Measurements from ENCODE around the gene GNAS.
"Not testable (repeated sequence)": the region's sequence is repeated elsewhere in the genome, so short reads cannot be mapped to it uniquely, and the experiment has no call there.

Gene GNAS

GRCh38 chr20:58828804-58829203 is 23.7 kb upstream of the GNAS start:
- not testable (repeated sequence) for DNase-seq (ENCODE audit: low spot score)

GRCh38 chr20:58829531-58829941 is 23.0 kb upstream of the GNAS start:
- DNase-seq (ENCODE audit: low spot score), result no peak

GRCh38 chr20:58832457-58832856 is 20.1 kb upstream of the GNAS start:
- DNase-seq (ENCODE audit: low spot score), result no peak

DNA sequence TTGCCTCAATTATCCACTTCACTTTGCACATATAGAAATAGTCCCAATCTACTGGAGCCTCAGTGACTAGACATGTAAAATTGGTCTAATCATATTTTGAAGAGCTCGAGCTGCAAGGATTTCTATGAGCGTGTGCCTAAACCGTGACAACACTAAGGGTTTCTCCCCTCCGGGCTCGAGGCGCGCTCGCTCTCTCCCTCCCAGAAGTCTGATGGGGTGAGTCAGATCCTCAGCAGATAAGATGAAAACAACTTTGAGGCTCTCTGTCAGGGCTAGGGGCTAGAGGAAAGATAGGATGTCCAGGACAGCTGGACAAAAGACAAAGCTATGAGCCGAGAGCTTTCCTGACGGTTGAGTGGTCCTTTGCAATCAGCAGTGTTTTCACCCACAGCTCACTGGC is 18.6 kb upstream of the GNAS start:
- DNase-seq (ENCODE audit: low spot score), result no peak

- no peak for DNase-seq (ENCODE audit: low spot score)
Measured at GRCh38 chr20:58835231-58835630, 17.3 kb upstream of the GNAS start.

GRCh38 chr20:58836616-58837204 is 15.8 kb upstream of the GNAS start:
- no peak for DNase-seq (ENCODE audit: low spot score)

DNA sequence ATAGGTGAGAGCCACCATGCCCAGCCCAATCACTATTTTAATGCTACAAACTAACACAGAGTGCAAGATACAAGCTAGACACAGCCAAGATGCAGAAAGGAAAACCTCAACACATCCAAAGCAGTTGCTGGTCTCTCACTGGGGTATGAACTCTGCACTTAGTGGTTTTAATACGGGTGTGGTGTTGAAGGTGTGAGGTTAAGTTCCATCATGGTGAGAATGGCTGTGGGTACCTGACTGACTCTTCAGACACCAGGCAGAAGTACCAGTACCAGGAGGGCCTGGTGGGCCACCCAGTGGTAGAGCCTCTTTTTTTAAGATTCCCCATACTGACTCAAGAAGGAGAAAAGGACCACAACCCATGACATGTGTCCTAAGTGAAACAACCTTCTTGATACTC is 14.8 kb upstream of the GNAS start:
- DNase-seq (ENCODE audit: low spot score), result no peak

- no peak for DNase-seq (ENCODE audit: low spot score)
Measured at GRCh38 chr20:58838174-58838573, 14.3 kb upstream of the GNAS start.

DNA sequence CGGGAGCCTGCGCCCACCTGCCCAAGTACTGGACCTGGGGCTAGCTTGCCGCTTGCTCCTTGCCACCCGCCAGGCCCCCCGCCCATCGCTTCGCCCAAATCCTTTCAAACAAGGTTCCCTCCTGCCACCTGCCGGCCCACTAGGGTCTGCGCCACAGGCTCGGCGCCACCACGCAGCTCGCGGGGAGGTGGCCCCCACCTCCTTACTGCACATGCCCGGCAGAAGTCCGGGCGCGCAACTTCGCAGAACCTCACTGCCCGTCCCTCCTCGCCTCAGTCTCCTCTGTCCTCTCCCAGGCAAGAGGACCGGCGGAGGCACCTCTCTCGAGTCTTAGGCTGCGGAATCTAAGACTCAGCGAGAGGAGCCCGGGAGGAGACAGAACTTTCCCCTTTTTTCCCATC is 13.0 kb upstream of the GNAS start:
- DNase-seq (ENCODE audit: low spot score), result peak; percentile 66

GRCh38 chr20:58839991-58840747 is 12.3 kb upstream of the GNAS start:
- no peak for DNase-seq (ENCODE audit: low spot score)

DNA sequence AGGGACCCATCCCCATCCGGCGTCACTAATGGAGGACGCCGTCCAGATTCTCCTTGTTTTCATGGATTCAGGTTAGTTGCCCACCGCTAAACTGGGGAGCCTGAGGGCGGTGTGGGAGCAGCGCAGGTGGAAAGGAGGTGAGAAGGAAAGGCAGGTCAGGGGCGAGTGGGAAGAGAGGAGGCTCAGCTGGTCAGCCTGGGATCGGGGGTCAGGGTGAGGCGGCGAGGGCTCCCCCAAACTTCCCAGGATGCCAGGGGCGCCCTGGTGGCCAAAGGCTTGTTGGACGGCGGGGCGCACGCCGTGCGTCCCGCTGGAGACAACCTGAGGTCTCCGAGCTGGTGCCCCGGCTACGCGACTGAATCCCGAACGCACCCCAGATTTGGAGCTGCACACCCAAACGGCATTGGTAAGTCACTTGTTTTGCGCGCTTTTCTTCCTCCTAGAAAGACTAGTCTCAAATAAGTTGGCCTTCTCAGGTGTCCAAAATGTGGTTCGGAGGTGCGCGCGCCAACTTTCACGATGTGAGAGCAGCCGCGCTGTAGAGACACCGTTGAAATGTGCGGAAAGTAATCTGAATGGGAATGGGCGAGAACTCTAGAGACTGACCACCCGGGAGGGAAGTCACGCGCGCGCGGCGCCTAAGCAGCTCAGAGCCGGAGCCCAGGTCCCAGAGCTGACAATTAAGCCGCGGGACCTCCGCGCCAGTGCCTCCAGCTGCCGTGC is 11.5 kb upstream of the GNAS start:
- no peak for DNase-seq (ENCODE audit: low spot score)

DNA sequence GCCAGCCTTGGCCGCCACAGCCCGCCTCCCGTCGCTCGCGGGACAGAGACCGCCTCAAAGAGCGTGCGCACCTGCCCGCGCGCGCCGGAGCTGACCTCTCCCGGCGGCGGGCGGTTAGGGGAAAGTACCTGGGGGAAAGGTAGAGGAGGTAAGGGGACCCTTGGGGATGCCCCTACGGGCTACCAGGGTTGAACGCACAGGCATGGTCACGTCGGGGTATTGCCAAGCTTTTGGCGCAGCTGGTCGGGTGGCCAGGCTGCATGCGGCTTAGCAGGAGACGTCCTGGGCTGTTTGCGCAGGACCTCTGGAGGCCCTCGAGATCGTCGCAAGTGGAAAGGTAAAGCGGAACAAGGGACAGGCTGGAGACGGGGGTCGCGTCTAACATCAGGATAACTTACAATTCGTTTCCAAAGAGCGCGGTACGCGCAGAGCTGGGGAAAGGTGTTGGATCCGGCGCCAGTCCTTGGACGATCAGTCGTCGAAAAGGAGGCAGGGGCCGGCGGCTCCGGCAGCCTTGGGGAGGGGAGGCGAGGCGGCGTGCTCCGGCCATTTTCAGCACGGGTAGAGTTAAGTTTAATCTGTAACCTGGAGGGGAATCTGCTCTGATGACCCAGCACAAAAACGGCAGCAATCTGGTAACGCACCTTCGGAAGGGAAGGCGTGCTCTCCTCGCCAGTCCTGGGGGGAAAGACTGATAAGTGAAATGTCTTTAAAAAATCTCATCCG is 10.8 kb upstream of the GNAS start:
- no peak for DNase-seq (ENCODE audit: low spot score)

DNA sequence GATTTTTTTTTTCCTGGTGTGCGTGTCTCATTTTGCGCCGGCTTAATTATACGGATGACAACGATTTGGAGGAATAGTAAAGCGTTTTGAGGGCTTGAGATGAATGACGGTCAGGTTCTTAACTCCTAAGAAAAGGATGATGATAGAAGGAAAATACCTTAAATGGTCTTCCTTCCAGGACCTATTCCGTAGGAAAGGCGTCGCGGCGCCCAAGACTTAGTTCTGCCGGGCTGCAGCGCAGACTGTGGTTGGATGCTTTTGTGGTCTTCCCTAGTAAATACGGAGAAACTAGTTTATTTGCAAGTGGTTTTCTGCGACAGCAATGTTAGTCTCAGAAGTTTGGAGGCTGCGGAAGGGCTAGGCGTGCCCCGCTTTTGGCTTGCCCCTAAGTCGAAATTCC is 10.2 kb upstream of the GNAS start:
- no peak for DNase-seq (ENCODE audit: low spot score)

DNA sequence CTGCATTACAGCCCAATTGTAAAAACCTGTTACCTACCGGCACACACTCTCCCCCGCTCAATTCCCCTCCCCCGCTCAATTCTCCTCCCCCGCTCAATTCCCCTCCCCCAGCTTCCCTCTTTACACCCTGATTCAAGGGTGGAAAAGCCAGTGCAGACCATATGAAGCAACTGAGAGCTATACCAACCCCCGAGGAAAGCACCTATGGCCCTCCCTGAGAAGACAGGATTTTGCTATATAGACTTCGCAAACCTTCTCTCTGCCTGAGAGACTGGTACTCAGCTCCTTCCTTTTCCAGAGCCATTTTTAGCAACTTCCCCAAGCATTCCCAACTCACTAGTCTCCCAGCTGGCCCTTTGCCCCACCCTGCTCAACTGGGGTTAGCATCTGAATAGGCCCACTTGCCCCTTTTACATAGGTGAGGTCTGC is 9.4 kb upstream of the GNAS start:
- peak; percentile 82 for DNase-seq (ENCODE audit: low spot score)

DNA sequence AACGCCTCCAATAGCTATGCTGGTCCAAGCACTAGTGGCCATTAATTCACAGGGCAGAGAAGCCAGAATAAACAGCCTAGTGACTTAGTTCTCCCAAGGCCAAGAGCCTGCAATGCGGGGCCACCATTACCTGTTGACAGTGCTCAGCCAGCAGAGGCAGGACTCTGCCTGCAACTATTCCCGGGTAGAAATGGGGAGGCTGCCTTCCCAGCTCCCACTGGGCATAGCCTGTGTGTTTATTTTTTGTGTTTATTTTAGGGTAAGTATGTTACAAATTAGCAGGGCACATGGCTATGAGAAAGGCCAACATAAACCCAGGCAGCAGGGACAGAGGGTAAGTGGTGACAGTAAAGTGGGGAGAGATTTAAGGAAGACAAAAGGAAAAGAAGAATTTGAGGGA is 6.8 kb upstream of the GNAS start:
- DNase-seq (ENCODE audit: low spot score), result no peak

GRCh38 chr20:58847463-58847862 is 5.1 kb upstream of the GNAS start:
- DNase-seq (ENCODE audit: low spot score), result no peak

GRCh38 chr20:58850693-58851174 is 1.8 kb upstream of the GNAS start, which contains the start of gene GNAS-AS1:
Gene GNAS-AS1, minus strand, starts transcription at chr20:58850902.
- DNase-seq (ENCODE audit: low spot score), result peak; percentile 93

DNA sequence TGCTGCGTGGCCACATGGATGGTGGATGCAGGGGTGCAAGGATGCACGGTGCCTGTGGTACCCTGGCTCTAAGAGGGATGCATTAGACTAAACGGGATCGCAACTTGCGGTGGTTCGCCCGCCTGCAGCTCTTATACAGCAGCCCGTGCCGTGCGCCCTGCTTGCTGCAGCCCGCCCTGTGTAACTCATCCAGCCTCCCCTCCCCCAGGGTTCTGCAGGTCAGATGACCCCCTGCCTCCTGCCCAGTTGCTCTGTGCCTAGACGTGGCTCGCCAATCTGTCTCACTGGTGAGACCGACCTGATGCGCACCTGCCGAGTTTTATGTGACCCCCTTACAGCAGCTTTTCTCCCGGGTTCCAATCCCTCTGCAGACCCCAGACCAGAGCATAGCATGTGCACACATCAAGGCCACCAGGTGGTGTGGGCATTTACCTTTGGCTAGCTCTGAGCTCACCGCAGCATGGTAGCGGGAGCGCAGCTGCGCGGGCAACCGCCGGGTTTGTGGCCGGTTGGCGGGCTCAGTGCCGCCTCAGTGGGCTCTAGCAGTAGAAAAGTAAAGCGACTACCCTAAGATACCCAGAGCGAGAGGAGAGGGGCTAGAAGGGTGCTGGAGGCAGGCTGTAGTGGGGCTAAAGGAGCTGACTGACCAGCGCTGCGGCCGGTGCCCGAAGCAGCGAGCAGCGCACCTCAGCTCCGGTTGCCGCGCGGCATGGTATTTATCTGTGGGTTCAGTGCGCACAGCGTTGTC is 1.1 kb upstream of the GNAS start:
- DNase-seq (ENCODE audit: low spot score), result no peak

DNA sequence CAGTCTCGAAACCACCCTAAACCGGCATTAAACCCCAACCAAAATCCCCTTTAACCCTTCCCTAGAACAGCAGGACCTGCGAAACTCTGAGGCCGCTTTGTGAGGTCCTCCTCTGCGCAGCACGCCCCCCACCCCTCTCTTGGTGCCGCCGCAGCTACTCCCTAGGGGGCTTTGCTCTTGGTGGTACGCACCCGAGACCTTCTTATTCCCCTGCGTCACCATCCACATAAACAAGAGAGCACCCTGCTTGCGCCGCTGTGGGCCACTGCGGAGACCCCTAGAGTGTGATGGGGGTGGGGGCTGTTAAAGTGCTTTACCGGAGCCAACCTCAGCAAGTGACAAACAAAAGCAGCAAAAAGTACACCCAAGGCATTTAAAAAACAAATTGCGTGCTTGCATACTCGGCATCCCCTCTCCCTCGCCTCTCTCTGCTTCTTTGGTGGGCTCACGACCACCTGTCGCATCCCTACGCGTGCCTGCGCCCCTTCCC is 502 bp upstream of the GNAS start:
- no peak for DNase-seq (ENCODE audit: low spot score)

- no peak for DNase-seq (ENCODE audit: low spot score)
Measured at GRCh38 chr20:58853466-58853865, 950 bp downstream of the GNAS start.

- DNase-seq (ENCODE audit: low spot score), result no peak
Measured at GRCh38 chr20:58853976-58854637, 1.6 kb downstream of the GNAS start.
